ENCODE results near the gene OR13C8.
"Not testable (repeated sequence)": the region's sequence is repeated elsewhere in the genome, so short reads cannot be mapped to it uniquely, and the experiment has no call there.

Gene OR13C8, protein sequence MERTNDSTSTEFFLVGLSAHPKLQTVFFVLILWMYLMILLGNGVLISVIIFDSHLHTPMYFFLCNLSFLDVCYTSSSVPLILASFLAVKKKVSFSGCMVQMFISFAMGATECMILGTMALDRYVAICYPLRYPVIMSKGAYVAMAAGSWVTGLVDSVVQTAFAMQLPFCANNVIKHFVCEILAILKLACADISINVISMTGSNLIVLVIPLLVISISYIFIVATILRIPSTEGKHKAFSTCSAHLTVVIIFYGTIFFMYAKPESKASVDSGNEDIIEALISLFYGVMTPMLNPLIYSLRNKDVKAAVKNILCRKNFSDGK

DNA sequence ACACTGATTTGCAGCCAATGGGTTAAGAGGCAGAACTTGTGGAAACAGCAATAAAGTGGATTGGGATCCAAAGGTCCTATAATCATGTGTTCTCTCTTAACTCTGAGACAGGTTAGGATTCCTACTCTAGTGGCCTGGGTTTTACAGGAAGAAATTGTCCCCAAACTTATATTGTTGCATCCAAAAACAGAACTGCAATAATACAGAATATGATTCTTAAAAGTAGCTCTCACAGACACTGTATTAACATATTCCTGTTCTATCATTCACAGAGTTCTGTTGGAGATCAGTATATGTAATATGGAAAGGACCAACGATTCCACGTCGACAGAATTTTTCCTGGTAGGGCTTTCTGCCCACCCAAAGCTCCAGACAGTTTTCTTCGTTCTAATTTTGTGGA lies at the start of gene OR13C8:
Gene OR13C8 (plus strand): TSS at position 301 of the 400 bp plus-strand sequence. CDS start 0 bp downstream, at position 301.
- no peak for DNase-seq

DNA sequence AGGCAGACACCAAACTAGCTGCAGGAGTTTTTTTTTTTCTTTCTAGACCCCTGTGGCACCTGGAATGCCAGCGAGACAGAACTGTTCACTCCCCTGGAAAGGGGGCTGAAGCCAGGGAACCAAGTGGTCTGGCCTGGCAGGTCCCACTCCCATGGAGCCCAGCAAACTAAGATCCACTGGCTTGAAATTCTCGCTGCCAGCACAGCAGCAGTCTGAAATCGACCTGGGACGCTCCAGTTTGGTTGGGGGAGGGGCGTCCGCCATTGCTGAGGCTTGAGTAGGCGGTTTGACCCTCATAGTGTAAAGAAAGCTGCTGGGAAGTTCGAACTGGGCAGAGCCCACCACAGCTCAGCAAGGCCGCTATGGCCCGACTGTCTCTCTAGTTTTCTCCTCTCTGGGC lies 48.7 kb upstream of the OR13C8 start:
- not testable (repeated sequence) for DNase-seq

GRCh38 chr9:104527109-104527508 lies 41.9 kb upstream of the OR13C8 start, which contains the start of gene OR13C4:
OR13C4 (minus strand) TSS chr9:104527209; CDS start chr9:104527209, 0 bp downstream.
- DNase-seq: no peak

DNA sequence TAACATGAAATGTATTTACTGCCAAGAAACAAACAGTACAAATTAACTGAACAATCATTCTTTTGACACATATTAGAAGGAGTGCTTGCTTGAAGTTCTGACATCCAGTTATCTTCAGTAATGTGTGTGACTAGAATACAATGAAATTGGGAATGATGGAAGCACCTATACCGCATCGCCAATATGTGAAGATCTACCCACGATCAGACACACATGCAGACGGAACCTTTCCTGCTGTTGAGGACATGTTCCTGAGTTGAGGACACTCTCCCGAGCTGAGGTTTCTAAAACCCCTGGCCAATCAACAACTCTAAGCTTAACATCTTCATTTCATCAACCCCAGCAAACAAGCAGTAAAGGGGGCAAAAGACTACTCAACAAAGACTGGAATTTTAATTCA lies 32.2 kb upstream of the OR13C8 start, which contains the start of gene OR13C3:
Gene OR13C3 (minus strand): TSS at position 101 of the 400 bp plus-strand sequence. CDS start 133 bp downstream, outside the sequence.
- no peak for DNase-seq

DNA sequence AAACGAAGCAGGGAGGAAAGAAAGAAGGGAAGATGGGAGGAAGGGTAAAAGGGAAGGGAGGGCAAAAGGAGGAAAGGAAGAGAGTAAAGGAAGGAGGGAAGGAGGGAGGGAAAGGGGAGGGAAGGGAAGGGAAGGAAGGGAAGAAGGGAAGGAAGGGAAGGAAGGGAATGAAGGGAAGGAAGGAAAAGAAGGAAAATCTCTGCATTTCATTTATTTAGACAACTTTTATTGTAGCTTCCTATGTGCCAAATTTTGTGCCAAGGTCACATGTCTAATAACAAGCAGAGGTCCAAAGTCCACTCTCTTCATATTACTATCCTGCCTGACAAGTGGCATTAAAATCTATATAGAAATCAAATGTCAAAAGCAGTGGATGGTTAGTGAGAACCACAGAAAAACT lies 29.7 kb upstream of the OR13C8 start:
- no peak for DNase-seq

DNA sequence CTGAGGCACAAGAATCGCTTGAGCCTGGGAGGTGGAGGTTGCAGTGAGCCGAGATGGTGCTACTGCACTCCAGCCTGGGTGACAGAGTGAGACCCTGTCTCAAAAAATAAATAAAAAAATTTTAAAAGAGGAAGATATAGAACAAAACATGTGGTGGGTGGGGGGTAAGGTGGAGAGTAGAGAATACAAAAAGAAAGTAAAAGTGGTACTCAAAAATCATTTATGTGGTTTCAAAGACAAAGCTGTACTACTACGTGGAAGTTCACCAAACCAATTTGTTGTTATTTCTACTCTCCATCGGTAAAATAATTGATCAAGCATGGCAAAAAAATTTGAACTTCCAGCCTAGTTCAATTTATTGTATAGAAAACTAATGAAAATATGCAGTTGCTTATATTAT lies 24.3 kb upstream of the OR13C8 start:
- DNase-seq: no peak

GRCh38 chr9:104553261-104553660 lies 15.7 kb upstream of the OR13C8 start:
- DNase-seq: no peak

DNA sequence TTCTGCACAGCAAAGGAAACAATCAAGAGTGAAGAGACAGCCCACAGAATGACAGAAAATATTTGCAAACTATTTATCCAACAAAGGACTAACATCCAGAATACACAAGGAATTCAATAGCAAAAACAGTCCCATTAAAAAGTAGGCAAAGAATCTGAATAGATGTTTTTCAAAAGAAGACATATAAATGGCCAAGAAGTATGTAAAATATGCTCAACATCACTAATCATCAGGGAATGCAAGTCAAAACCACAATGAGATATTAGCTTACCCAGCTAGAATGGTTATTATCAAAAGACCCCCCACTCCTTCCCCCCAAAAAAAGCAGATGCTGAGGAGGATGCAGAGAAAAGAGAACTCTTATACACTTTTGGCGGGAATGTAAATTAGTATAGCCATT lies 13.4 kb upstream of the OR13C8 start:
- no peak for DNase-seq

- DNase-seq: no peak
These were observed 11.9 kb upstream of the OR13C8 start for GRCh38 chr9:104556830-104557634.

GRCh38 chr9:104564358-104564757 lies 4.6 kb upstream of the OR13C8 start:
- no peak for DNase-seq

DNA sequence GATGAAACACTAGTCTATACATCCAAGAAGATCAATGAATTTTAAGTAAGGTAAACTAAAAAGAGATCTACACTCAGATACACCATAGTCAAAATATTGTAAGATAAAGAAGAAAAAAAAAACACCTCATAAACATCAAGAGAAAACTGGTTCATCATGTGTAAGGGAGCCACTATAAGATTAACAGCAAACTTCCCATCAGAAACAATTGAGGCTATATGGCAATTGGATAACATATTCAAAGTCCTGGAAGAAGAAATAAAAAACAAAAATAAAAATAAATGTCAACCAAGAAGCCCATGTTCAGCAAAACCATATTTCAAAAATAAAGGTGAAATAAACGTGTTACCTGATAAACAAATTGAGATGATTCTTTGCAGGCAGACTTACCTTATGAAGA lies 3.6 kb downstream of the OR13C8 start:
- no peak for DNase-seq

GRCh38 chr9:104575456-104575855 lies 6.5 kb downstream of the OR13C8 start:
- DNase-seq: no peak

- no peak for DNase-seq
These were observed 8.3 kb downstream of the OR13C8 start for GRCh38 chr9:104577263-104577662.

DNA sequence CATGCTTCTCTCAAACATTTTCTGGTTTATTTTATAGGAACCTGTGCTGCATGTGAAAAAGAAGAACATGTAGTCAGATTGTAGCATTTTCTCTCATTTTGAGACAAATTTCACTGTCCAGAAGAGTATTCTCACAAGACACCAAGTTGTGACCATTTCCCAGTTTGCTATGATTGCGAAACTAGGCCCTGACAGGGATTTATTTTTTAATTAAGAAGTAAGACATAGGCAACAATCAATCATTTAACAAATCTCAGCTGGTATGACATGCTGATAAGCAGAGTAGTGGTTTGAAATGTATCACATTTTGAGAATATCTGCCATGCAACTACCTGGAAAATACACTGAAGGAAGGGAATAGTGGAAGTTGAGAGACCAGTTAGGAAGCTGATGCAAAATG lies 11.6 kb downstream of the OR13C8 start:
- DNase-seq: no peak

DNA sequence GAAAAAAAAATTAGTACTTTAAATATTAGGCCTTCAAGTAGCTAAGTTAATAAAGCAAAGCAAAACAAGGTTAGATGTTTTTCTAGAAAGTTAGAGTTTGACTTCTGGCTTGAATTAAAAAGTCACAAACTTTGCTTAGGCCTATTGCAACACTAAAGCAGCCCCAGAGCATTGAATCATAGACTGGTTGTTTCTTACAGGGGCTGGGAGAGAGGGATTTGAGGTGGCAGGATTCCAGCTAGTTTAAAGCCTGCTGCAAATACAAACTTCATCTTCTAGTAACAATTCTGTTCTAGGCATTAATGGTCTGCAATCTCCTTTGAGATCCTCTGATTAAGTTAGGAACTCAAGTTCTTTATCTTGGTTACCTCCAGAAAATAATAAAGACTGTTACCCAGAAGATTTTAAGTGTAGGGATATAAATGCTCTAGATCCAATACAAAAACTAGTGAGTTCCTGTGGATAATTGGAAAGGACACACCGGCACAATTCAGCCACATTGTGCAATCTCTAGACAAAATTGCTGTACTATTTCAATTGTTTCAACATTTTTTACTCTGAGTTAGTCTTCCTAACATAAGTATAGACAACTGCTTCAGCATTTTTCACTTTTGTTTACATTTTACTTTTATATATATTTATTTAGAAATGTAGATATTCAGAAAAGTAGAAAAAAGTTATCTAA lies 17.7 kb downstream of the OR13C8 start:
- DNase-seq: no peak

GRCh38 chr9:104589626-104590025 lies 20.7 kb downstream of the OR13C8 start:
- no peak for DNase-seq

- not testable (repeated sequence) for DNase-seq
These were observed 29.8 kb downstream of the OR13C8 start for GRCh38 chr9:104598749-104599148.

GRCh38 chr9:104599313-104599712 lies 30.3 kb downstream of the OR13C8 start, which contains the start of gene OR13C5:
OR13C5 (minus strand) TSS chr9:104599413; CDS start chr9:104599413, 0 bp downstream.
- DNase-seq: not testable (repeated sequence)

- DNase-seq: no peak
These were observed 35.8 kb downstream of the OR13C8 start for GRCh38 chr9:104604801-104605200.

GRCh38 chr9:104605527-104605926 lies 36.6 kb downstream of the OR13C8 start, which contains the start of gene OR13C2:
OR13C2 (minus strand) TSS chr9:104605627; CDS start chr9:104605627, 0 bp downstream.
- DNase-seq: not testable (repeated sequence)

DNA sequence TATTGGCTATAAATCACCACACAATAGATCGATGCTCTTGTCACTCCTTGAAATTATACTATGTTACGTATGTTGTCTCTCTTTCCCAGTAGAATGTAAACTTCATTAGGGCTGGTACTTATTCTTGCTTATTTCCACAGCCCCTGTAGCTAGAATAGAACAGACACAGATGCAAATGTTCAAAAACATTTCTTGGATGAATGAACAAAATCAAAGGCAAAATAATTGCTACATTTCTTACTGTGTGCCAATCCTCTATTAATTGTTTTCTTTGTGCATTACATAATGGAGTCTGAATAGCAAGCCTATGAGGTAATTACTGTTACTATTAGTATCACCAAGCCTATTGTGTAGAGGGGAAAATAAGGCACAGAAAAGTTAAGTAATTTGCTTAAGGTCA lies 37.2 kb downstream of the OR13C8 start:
- DNase-seq: no peak

DNA sequence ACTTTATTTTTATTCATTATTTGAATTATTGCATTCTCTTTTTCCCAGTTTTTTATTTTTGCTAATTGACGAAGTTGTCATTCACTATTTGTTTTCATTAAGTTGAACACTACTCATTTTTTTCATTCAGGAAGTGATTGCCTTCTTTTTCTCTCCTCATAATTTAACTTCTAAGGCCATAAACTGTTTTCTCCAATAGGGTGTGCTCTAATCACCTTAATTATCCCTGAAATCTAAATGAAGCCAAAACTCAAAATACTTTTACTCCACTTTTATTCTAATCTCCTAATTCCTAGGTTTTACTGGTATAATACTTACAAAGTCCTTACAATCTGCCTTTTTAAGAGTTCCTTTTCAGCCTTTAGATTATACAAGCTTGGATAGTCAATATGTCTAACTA lies 39.4 kb downstream of the OR13C8 start:
- no peak for DNase-seq

- no peak for DNase-seq
These were observed 42.2 kb downstream of the OR13C8 start for GRCh38 chr9:104611213-104611612.
